Activated gamma-delta T cell treated with Interleukin-2 at 50 U/mL for 16 hours (primary cell): ENCODE results near the gene AGPAT2.

Experiments
- DNase-seq: peaks from one replicate; pipeline ENCODE4 v3.0.0-alpha.2; 2020

The AGPAT2 gene

GRCh38 chr9:136659861-136660784 is 27.1 kb downstream of the AGPAT2 start:
- no peak for DNase-seq

GRCh38 chr9:136658849-136659535 is 28.3 kb downstream of the AGPAT2 start:
- DNase-seq = peak; percentile 30

- DNase-seq = no peak
Observed at GRCh38 chr9:136657974-136658848, 29.0 kb downstream of the AGPAT2 start.

GRCh38 chr9:136656795-136657611 is 30.3 kb downstream of the AGPAT2 start:
- no peak for DNase-seq

GRCh38 chr9:136656183-136656738 is 31.0 kb downstream of the AGPAT2 start:
- no peak for DNase-seq

GRCh38 chr9:136655536-136656182 is 31.6 kb downstream of the AGPAT2 start:
- DNase-seq = no peak

GRCh38 chr9:136654820-136655535 is 32.3 kb downstream of the AGPAT2 start:
- no peak for DNase-seq

GRCh38 chr9:136653323-136654079 is 33.8 kb downstream of the AGPAT2 start:
- DNase-seq = no peak

- no peak for DNase-seq
Observed at GRCh38 chr9:136651860-136652259, 35.4 kb downstream of the AGPAT2 start.

GRCh38 chr9:136650648-136651047 is 36.6 kb downstream of the AGPAT2 start:
- no peak for DNase-seq

- no peak for DNase-seq
Observed at GRCh38 chr9:136650021-136650420, 37.2 kb downstream of the AGPAT2 start.

GRCh38 chr9:136648751-136649150 is 38.5 kb downstream of the AGPAT2 start:
- DNase-seq = no peak

- no peak for DNase-seq
Observed at GRCh38 chr9:136646827-136647711, 40.2 kb downstream of the AGPAT2 start.

- no peak for DNase-seq
Observed at GRCh38 chr9:136645903-136646754, 41.1 kb downstream of the AGPAT2 start.

GRCh38 chr9:136645352-136645902 is 41.8 kb downstream of the AGPAT2 start:
- DNase-seq = no peak

- DNase-seq = peak; percentile 65
Observed at GRCh38 chr9:136644593-136645351, 42.5 kb downstream of the AGPAT2 start.

- DNase-seq = no peak
Observed at GRCh38 chr9:136644343-136644592, 43.0 kb downstream of the AGPAT2 start.
